Measurements from ENCODE around the gene SCN2B.

DNA sequence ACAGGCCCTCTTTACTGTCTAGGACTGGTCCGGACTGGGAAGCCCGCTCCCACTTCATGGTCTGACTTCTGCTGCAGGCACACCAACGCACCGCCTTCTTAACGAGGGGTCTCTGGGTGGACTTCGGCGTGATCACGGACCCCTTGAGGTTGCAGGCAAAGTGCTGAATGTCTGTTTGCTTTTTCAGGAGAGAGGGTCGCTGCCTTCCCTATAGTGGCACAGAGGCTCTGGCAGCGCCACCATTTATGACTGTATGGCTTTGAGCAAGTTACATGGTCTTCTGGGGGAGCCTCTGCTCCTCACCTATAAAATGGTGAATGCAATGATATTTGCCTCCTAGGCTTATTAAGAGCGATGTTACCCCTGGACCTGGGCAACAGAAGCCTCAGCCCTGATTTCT, 22.5 kb downstream of the SCN2B start:
- TF ChIP-seq EZH2phosphoT487 (IDR thresholded peaks at IDR 0.05; ENCODE audit: borderline replicate concordance), result no peak
- TF ChIP-seq, protein P1, sequence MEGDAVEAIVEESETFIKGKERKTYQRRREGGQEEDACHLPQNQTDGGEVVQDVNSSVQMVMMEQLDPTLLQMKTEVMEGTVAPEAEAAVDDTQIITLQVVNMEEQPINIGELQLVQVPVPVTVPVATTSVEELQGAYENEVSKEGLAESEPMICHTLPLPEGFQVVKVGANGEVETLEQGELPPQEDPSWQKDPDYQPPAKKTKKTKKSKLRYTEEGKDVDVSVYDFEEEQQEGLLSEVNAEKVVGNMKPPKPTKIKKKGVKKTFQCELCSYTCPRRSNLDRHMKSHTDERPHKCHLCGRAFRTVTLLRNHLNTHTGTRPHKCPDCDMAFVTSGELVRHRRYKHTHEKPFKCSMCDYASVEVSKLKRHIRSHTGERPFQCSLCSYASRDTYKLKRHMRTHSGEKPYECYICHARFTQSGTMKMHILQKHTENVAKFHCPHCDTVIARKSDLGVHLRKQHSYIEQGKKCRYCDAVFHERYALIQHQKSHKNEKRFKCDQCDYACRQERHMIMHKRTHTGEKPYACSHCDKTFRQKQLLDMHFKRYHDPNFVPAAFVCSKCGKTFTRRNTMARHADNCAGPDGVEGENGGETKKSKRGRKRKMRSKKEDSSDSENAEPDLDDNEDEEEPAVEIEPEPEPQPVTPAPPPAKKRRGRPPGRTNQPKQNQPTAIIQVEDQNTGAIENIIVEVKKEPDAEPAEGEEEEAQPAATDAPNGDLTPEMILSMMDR (conservative IDR thresholded peaks at IDR 0.05; ENCODE audit: low read length), result no peak

All from Loucy (cell line).